HG03025 (cell line): ENCODE results near the gene DPEP2NB.
"Not testable (repeated sequence)": the region's sequence is repeated elsewhere in the genome, so short reads cannot be mapped to it uniquely, and the experiment has no call there.

Experiments used
- ATAC-seq: cut with Tn5 transposase; IDR thresholded peaks from one replicate; pipeline ENCODE4 v1.9.1; 2021; ENCODE audit warnings: mild to moderate bottlenecking, moderate library complexity; ENCODE audit not compliant: unreplicated experiment, low FRiP score

DPEP2NB gene

DNA sequence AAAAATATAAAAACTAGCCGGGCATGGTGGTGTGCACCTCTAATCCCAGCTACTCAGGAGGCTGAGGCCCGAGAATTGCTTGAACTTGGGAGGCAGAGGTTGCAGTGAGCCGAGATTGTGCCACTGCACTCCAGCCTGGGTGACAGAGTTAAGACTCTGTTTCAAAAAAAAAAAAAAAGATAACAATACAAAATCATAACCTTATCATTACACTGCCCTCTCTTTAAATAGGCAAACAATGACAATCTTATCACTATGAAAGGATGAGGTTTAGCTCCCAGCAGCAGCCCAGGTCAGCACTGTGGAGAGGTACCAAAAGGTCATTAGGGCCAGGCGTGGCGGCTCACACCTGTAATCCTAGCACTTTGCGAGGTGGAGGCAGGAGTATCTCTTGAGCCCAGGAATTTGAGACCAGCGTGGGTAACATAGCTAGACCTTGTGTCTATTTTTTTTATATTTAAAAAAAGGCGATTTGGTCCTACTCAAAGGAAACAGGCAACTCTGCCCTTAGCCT is 3.5 kb upstream of the DPEP2NB start:
- no peak for ATAC-seq

DNA sequence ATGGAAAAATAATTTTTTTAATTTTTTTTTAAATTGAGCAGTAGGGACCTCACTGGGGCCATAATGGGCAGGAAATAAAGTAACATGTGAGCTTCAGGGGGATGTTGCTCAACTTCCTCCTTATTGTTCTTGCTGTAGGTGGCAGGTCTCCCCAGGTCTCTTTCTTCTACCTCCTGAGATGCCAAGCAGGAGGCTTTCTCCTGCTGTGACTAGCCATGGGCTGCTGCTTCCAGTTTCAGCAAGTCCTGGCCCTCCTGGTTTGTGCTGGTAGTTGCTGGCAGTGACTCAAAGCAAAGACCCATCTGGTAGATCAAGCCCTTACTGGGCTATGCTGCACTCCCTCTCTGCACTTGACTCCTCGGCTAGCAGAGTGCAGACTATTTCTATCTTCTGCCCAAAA is 2.3 kb downstream of the DPEP2NB start:
- ATAC-seq: no peak

DNA sequence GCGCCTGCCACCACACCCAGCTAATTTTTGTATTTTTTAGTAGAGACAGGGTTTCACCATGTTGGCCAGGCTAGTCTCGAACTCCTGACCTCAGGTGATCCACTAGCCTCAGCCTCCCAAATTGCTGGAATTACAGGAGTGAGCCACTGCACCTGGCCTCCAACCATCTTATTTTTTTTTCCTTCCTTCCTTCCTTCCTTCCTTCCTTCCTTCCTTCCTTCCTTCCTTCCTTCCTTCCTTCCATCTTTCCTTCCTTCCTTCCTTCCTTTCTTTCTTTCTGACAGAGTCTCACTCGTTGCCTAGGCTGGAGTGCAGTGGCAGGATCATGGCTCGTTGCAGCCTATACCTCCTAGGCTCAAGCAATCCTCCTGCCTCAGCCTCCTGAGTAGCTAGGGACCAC is 5.8 kb downstream of the DPEP2NB start:
- ATAC-seq: not testable (repeated sequence)

DNA sequence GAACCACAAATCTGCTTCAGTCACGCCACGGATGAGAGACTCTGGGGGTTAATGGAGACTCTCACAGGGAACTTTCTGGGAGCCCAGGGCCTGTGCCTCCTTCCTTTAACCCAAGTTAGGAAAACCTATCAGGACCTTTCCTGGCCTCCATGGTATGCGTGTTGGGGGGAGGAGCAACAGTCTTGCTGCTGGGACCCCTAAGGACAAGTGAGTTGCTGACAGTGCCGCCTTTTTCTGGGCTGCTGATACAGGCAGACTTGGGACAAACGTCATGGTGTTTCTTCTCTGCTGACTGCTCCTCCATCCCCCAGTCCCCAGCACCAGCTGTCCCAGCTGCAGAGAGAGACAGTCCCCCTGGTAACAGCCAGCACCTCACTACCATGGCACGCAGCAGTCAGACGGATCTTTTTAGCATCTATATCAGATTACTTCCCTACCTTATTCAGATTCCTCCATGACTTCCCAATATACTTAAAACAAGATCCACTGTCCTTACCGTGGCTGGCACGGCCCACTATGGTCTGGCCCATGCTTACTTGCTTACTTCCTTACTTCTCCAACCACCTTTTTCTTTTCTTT is 6.5 kb downstream of the DPEP2NB start:
- ATAC-seq: no peak

DNA sequence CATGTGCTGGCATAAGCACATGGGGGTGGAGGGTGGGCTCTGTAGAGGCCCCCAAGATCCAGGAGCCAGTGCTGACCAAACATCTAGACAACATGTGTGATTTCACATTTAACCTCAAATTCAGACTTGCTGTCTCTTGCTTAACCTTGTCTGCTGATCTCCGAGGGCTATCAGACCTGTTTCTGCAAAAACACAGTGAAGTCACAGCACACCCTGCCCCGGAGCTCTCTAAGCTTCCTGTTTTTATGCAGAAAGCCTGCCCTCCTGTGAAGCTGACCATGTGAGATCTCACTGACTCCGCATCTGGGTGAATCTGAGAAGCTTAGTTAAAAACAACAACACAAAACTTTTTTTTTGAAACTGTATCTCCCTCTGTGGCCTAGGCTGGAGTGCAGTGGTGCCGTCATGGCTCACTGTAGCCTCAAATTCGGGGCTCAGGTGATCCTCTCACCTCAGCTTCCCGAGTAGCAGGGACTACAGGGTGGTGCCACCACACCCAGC is 9.9 kb downstream of the DPEP2NB start:
- ATAC-seq: no peak

DNA sequence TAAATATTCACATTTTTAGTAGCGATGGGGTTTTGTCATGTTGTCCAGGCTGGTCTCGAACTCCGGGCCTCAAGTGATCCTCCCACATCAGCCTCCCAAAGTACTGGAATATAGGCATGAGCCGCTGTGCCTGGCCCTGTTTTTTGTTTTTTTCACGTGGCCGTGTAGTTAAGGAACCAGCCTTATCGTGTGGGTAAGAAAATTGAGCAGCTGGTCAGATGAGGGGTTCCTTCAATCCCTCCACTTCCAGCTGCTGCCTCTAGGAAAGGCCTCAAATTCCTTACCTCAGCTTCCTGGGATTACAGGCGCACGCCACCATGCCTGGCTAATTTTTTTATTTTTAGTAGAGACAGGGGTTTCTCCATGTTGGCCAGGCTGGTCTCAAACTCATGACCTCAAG is 10.5 kb downstream of the DPEP2NB start:
- ATAC-seq: no peak

DNA sequence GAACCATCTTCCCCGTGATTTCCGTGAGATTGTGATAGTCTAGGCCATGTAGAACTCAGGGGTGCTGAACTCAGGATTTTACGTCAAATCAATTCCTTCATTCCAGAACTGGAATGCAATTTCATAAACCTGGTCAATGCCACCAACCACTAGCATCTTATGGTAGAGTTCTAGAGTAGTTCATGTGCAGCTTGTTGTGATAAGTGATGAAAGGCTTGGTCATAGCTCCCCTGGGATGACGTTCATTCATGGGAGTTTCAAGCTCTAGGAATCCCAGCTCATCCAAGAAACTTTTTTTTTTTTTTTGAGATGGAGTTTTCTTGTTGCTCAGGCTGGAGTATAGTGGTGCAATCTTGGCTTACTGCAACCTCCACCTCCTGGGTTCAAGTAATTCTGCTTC is 12.7 kb downstream of the DPEP2NB start:
- no peak for ATAC-seq

DNA sequence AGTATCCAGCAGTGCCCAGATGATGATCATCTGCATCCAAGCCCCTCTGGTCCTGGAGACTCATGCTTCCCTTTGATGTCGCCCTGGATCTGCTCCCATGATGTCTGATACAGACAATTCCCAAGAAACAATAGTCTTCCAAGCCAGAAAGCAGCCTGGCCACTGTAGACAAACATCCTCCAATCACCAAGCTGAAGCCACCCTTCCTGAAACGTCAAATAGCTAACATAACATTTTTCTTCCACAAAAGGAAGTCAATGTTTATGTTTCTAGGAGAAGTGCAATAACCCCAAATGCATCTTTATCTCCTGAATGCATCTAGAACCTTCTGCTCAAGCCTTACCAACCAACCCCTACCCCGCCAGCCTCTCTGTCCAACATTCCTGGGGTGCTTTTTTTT is 15.3 kb downstream of the DPEP2NB start:
- no peak for ATAC-seq

DNA sequence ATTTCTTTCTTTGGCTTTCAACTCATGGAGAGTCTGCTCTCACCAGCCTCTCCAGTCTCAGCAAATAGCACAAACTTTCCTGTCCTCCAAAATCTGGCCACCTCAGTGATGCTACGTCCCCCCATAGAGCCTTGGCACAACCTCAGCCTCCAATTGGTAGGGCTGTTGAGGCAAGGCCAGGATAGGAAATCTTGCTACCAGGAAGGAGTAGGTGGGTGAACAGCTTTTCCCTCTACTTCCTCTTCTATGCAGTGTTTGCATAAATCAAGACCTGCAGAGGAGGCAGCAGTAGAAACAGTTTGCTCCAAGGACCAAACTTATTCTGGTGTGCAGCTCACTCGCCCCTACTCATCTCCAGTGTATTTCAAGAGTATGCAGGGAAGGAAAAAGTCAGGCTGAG is 15.7 kb downstream of the DPEP2NB start:
- no peak for ATAC-seq

DNA sequence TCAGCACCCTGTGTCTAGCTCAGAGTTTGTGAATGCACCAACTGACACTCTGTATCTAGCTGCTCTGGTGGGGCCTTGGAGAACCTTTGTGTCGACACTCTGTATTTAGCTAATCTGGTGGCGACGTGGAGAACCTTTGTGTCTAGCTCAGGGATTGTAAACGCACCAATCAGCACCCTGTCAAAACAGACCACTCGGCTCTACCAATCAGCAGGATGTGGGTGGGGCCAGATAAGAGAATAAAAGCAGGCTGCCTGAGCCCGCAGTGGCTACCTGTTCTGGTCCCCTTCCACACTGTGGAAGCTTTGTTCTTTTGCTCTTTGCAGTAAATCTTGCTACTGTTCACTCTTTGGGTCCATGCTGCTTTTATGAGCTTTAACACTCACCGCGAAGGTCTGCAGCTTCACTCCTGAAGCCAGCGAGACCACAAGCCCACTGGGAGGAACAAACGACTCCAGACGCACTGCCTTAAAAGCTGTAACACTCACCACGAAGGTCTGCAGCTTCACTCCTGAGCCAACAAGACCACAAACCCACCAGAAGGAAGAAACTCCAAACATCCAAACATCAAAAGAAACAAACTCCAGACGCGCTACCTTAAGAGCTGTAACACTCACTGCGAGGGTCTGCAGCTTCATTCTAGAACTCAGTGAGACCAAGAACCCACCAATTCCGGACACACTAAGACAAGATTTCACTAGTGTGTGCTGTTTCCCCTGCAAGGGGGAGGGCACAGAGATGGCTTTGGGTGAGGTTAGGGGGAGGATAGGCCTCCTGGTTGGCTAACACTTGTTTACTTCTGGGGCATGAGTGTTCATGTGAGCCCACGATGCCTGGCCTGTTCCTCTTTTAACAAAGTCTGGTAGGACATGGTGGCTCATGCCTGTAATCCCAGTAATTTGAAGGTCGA is 16.7 kb downstream of the DPEP2NB start, which contains the start of gene DPEP2:
TSS of gene DPEP2 (minus strand) at position 706 of the 910 bp plus-strand sequence. CDS start 6,272 bp downstream, outside the sequence.
- not testable (repeated sequence) for ATAC-seq

DNA sequence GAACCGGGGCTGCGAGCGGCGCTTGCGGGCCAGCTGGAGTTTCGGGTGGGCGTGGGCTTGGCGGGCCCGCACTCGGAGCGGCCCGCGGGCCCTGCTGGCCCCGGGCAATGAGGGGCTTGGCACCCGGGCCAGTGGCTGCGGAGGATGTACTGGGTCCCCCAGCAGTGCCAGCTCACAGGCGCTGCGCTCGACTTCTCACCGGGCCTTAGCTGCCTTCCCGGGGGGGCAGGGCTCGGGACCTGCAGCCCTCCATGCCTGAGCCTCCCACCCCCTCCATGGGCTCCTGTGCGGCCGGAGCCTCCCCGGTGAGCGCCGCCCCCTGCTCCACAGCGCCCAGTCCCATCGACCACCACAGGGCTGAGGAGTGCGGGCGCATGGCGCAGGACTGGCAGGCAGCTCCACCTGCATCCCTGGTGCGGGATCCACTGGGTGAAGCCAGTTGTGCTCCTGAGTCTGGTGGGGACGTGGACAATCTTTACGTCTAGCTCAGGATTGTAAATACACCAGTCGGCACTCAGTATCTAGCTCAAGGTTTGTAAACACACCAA is 17.4 kb downstream of the DPEP2NB start:
- not testable (repeated sequence) for ATAC-seq

DNA sequence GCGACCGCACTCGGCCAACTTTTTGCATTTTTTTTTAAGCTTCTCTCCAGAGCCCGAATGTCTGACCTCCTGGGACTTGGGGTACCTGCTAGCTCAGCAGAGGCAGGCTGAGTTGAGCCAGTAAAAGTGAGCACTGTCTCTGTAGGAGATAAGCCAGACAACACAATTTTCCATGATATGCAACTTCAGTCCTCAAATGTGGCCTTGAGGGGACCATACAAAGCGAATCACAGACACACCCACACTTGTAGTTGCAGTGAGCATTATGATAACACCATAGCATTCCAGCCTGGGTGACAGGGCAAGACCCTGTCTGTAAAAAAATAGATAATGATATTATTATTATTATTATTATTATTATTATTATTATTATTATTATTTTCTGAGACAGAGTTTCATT is 19.0 kb downstream of the DPEP2NB start:
- no peak for ATAC-seq

DNA sequence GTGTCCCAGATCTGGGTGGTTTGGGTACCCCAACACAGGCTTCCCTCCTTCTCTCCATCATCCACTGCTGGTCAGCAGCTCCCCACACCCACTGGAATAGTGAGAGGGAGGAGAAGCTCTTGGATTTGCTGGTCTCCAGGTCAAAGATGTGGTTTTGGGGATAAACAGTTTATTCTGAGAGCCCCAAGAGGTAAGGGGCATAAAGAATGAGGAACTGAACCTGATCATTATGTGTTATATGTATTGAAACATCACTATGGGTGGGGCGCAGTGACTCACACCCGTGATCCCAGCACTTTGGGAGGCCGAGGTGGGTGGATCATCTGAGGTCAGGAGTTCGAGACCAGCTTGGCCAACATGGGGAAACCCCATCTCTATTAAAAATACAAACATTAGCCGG is 20.3 kb downstream of the DPEP2NB start:
- no peak for ATAC-seq

DNA sequence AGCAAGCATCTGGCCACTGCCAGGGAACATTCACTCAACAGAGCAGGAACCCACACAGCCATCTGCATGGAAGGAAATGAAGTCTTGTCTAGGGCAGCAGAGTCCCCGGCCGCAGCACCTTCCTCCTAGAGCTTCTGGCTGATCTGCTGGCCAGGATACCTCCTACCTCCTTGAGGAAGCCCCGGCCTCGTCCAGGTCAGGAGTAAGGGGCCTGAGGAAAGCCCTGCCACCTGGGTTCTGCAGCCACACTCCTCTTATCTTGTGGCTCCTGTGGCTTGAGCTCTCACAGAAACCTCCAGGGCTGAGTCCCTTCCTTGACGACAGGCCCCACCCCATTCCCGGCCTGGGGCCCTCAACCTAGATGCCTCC is 21.7 kb downstream of the DPEP2NB start:
- not testable (repeated sequence) for ATAC-seq

DNA sequence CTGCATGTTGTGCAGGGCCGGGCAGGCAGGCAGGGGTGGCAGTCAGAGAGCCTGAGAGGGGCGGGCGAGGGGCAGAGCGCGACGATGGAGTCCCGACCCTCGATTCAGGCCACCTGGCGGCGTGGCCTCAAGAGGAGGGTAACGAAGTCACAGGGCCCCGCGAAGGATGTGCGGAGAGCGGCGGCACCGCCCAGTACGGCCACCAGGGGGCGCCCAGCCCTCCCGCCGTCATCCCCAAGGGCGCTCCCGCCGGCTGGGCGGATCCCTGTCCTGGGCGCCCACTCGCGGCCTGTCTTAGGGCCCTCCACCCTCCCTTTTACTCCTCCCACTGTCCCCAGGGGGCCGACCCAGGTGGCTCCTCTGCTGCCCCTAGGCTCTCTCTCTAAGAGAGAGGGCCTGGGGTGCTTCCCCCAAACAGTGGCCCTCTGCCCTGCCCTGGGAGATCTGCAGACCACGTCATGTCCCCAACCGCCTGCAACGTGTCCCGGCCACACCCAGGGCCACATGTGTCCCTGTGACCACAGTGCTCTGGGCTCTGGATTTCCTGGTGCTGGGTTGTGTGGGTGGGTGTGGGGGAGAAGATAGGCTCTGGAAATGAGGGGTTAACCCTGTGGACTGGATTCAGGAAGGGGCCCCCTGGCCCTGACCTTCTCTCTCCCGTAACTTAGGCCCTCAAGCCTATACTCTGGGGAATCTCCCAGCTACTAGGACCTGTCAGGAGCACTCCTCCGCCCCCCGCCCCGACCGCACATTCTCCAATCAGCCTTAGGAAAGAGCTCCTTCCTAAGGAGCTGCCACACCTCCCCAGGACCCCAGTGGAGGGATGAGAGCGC is 22.3 kb downstream of the DPEP2NB start:
- ATAC-seq: peak; percentile 65

DNA sequence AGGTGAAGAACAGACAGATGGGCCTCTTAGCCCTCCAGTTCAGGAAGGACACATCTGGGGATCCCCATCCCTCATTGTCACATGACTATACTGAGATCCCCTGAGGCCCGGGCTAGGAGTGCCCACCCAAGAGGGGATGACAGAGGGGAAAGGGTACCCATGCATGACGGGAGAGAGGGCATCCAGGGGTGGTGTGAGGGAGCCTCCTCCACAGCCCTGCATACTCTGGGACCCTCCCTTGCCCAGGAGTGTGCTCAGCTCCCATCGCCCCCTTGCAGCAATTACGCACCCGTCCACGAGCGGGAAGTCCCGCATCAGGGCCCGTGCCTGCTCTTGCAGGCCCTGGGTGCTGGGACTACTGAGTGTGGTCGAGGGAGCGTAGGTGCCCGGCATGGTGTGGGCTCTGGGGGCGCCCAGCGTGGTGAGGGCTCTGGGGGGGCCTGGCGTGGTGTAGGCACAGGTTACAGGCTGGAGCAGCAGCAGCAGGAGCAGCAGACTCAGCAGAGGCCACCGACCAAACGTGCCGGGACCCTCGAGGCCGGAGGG is 23.0 kb downstream of the DPEP2NB start:
- no peak for ATAC-seq

DNA sequence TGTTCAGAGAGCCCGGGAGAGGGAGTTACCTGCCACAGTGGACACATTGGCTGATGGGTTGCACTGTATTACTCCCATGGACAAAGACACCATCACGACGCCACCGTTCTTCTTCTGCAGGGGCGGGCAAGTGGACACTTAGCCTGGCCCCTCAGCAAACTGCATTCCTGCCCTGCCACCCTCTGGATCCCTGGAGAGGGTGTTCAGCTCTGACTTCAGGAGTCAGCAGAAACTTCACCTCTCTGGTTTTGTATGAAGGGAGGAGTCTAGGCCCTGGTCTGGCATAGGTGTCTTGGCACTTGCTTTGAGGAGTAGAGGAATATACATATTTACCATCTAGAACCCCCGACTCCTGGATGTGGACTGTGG is 25.7 kb downstream of the DPEP2NB start:
- ATAC-seq: no peak

DNA sequence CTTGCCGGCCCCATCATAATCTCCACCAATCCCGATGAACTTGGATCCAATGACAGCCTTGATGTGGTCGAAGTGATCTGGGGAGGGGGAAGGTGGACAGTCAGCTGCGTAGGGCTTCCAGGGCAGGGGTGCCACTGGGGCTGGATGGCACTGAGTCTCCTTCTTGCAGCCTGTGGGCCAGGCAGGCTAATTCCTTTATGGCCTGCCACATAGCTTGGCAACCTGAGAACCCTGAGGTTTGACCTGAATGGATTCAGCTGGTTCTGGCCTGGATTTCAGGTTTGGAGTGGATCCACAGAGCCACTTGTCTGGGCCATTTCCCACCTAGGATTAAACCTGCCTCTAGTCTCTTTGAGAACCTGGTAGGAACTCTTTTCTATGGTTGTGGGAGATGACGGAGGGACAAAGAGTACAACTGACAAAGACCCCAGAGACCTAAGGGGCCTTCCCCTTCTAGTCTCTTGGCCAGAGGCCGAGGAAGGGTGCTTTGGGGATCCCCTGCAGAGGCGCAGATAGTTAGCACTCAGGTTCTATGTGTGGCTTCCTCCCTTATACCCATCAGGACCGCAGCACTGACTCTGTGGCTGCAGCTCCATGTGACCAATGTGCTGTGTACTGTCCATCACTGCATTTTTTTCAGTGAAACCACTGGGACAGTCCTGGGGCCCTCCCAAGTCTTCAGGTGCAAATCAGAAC is 26.2 kb downstream of the DPEP2NB start:
- ATAC-seq: no peak

DNA sequence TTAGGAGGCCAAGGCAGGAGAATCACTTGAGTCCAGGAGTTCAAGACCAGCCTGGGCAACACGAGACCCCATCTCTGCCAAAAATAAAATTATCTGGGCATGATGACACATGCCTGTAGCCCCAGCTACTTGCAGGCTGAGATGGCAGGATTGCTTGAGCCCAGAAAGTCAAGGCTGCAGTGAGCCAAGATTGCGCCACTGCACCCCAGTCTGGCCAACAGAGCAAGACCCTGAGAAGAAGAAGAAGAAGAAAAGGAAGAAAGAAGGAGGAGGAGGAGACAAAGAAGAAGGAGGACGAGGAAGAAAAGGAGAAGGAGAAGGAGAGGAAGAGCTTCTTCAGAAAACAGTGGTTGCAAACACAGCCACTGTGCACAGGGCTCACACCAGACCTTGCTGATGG is 27.0 kb downstream of the DPEP2NB start:
- ATAC-seq: no peak
